ENCODE results near the gene PF4V1. TPM values are rescaled to one million over a fixed set of nuclear protein-coding genes. Genes with fewer than 3 reads are reported as not detected.

The PF4V1 gene, protein sequence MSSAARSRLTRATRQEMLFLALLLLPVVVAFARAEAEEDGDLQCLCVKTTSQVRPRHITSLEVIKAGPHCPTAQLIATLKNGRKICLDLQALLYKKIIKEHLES
- total RNA-seq (2022; extraction: Qiagen RNA extraction; ENCODE audit: low read depth) = not detected in 5 replicates

DNA sequence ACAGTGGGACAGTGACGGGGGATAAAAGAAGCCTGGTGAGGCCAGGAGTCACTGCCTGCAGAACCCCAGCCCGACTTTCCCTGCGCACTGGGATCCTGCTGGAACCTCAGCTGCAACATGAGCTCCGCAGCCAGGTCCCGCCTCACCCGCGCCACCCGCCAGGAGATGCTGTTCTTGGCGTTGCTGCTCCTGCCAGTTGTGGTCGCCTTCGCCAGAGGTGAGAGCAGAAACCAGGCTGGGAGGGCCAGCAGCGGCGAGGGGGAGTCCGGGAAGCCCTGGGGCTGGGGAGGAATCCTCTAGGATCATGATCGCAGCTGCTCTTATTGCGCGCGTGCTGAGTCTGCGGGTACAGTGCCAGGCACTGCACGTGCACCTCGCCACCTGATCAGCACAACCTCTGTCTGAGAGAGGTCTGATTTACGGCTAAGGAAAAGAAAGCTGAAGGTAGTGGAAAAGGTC, at the start of gene PF4V1:
PF4V1 (plus strand) TSS at position 51 of the 459 bp plus-strand sequence; CDS start at position 118, 67 bp downstream.

DNA sequence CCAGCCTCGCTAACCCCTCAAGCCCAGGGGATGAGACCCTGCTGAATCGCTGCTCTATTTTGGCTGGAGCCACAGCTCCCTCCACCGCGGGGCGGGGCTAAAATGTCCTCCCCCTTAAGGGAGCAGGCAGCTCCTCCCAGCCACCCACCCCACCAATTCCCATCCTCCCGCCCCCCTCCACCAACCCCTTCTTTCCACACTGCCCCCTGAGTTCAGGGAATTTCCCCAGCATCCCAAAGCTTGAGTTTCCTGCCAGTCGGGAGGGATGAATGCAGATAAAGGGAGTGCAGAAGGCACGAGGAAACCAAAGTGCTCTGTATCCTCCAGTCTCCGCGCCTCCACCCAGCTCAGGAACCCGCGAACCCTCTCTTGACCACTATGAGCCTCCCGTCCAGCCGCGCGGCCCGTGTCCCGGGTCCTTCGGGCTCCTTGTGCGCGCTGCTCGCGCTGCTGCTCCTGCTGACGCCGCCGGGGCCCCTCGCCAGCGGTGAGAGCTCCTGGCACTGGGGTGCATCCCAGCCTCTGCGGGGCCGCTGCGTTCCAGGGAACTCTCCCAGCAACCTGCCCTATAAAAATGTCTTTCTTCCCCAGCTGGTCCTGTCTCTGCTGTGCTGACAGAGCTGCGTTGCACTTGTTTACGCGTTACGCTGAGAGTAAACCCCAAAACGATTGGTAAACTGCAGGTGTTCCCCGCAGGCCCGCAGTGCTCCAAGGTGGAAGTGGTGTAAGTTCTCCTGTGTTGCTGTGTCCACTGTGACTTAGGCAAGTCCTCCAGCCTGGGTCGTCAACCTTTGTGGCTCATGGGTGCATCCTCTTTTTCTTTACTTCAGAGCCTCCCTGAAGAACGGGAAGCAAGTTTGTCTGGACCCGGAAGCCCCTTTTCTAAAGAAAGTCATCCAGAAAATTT, 16.5 kb upstream of the PF4V1 start, which contains the start of gene CXCL6:
CXCL6 (plus strand) TSS at position 306 of the 907 bp plus-strand sequence; CDS start at position 379, 73 bp downstream.

DNA sequence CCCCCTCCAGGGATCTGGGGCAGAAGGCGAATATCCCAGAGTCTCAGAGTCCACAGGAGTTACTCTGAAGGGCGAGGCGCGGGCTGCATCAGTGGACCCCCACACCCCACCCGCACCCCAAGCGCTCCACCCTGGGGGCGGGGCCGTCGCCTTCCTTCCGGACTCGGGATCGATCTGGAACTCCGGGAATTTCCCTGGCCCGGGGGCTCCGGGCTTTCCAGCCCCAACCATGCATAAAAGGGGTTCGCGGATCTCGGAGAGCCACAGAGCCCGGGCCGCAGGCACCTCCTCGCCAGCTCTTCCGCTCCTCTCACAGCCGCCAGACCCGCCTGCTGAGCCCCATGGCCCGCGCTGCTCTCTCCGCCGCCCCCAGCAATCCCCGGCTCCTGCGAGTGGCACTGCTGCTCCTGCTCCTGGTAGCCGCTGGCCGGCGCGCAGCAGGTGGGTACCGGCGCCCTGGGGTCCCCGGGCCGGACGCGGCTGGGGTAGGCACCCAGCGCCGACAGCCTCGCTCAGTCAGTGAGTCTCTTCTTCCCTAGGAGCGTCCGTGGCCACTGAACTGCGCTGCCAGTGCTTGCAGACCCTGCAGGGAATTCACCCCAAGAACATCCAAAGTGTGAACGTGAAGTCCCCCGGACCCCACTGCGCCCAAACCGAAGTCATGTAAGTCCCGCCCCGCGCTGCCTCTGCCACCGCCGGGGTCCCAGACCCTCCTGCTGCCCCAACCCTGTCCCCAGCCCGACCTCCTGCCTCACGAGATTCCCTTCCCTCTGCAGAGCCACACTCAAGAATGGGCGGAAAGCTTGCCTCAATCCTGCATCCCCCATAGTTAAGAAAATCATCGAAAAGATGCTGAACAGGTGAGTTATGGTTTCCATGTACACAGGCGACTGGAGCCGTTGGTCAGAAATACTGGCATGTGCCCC, 16.3 kb downstream of the PF4V1 start, which contains the start of gene CXCL1:
CXCL1 (plus strand) TSS at position 264 of the 926 bp plus-strand sequence; CDS start at position 342, 78 bp downstream.

Other genes with a start within 250 kb of the PF4V1 start
- gene RASSF6, start 232.9 kb upstream of the PF4V1 start, total RNA-seq (2022; extraction: Qiagen RNA extraction; ENCODE audit: low read depth) = 0.55 to 0.96 TPM (median 0.76 TPM) in 5 replicates
- 8.5 to 21.3 TPM (median 13.9 TPM) in 5 replicates for gene CXCL8, start 112.7 kb upstream of the PF4V1 start, total RNA-seq (2022; extraction: Qiagen RNA extraction; ENCODE audit: low read depth)
- 0.12 TPM in 1 of 5 replicates, not detected in the others for gene CXCL6, start 16.6 kb upstream of the PF4V1 start, total RNA-seq (2022; extraction: Qiagen RNA extraction; ENCODE audit: low read depth)
- gene CXCL1, start 16.1 kb downstream of the PF4V1 start, total RNA-seq (2022; extraction: Qiagen RNA extraction; ENCODE audit: low read depth) = 13.1 to 17.1 TPM (median 15.9 TPM) in 5 replicates
- 0.48 to 1.2 TPM (median 0.61 TPM) in 5 replicates for gene PF4, start 128.7 kb downstream of the PF4V1 start, total RNA-seq (2022; extraction: Qiagen RNA extraction; ENCODE audit: low read depth)
- 0.15 to 0.24 TPM in 2 of 5 replicates, not detected in the others for gene PPBP, start 134.9 kb downstream of the PF4V1 start, total RNA-seq (2022; extraction: Qiagen RNA extraction; ENCODE audit: low read depth)
- 49.1 to 77.1 TPM (median 59.0 TPM) in 5 replicates for gene CXCL5, start 145.4 kb downstream of the PF4V1 start, total RNA-seq (2022; extraction: Qiagen RNA extraction; ENCODE audit: low read depth)
- gene CXCL3, start 185.4 kb downstream of the PF4V1 start, total RNA-seq (2022; extraction: Qiagen RNA extraction; ENCODE audit: low read depth) = 6.1 to 8.4 TPM (median 6.9 TPM) in 5 replicates
- 15.7 to 17.5 TPM (median 15.9 TPM) in 5 replicates for gene CXCL2, start 245.9 kb downstream of the PF4V1 start, total RNA-seq (2022; extraction: Qiagen RNA extraction; ENCODE audit: low read depth)